Testis (tissue), 2 donors: ENCODE results near the gene PCNT.

Source experiments
- CTCF ChIP-seq, 3 experiments: fragments of 450-650 bp in 2 of 3; fragments of 200-600 bp in 1 of 3; sonication (generic) in 1 of 3; IDR thresholded peaks; one replicate each; pipeline ENCODE4 v1.5.1; 2016 to 2019; ENCODE audit warnings: antibody characterized with exemption in 3 of 3, mild to moderate bottlenecking in 2 of 3, moderate library complexity in 1 of 3
- POLR2A ChIP-seq: fragments of 450-650 bp; IDR thresholded peaks from one replicate; pipeline ENCODE4 v1.6.1; 2017; ENCODE audit warnings: antibody characterized with exemption, mild to moderate bottlenecking, moderate library complexity

- TF ChIP-seq CTCF (IDR thresholded peaks at IDR 0.05) = no peak
- TF ChIP-seq POLR2A = no peak
These were observed at the start of gene PCNT, which contains the start of gene C21orf58 for GRCh38 chr21:46323710-46324389.
